OCI-LY7 (cell line): ENCODE data around the gene WDR5B. TPM values are rescaled to one million over a fixed set of nuclear protein-coding genes. Genes with fewer than 3 reads are reported as not detected.
"Not testable (repeated sequence)": the region's sequence is repeated elsewhere in the genome, so short reads cannot be mapped to it uniquely, and the experiment has no call there.

Experiments used
- BruUV-seq: library from RNA; stranded (reverse); fragments of 400-500 nt; replicated peaks from 2 replicates; lab custom pipeline; 2021; lab: Mats Ljungman, UMichigan
- CTCF ChIA-PET: fragments of 300-600 bp; sonication (Branson Sonifier 250); formaldehyde crosslinking; loops from one replicate; lab custom pipeline; 2022; ENCODE audit warnings: antibody characterized with exemption; ENCODE audit not compliant: unreplicated experiment; lab: Charles Lee
- POLR2A ChIA-PET: fragments of 300-600 bp; sonication (Branson Sonifier 250); formaldehyde crosslinking; loops from one replicate; lab custom pipeline; 2022; ENCODE audit warnings: antibody characterized with exemption; lab: Charles Lee
- DNase-seq: peaks from one replicate; pipeline ENCODE4 v3.0.0-alpha.2; 2015; ENCODE audit warnings: low spot score
- H2AFZ ChIP-seq: fragments of 200-600 bp; sonication (generic), shearing (Covaris generic); 2 replicates; pipeline ENCODE4 v1.6.1; 2014; ENCODE audit warnings: mild to moderate bottlenecking, antibody characterized with exemption, low read length, moderate library complexity
- H3K27ac ChIP-seq: fragments of 200-600 bp; sonication (generic); 2 replicates; pipeline ENCODE4 v1.5.1; 2014; ENCODE audit warnings: mixed run types, low read depth, mild to moderate bottlenecking, moderate library complexity, low read length, inconsistent platforms; ENCODE audit not compliant: poor library complexity, severe bottlenecking
- H3K36me3 ChIP-seq: fragments of 200-600 bp; sonication (generic); 2 replicates; pipeline ENCODE4 v1.6.1; 2014; ENCODE audit warnings: mild to moderate bottlenecking, antibody characterized with exemption, low read length, moderate library complexity, mixed read lengths; ENCODE audit not compliant: insufficient read depth
- H3K4me1 ChIP-seq: fragments of 200-600 bp; sonication (generic); 2 replicates; pipeline ENCODE4 v1.5.1; 2014; ENCODE audit warnings: mild to moderate bottlenecking, low read length; ENCODE audit not compliant: insufficient read depth, poor library complexity, severe bottlenecking
- H3K4me2 ChIP-seq: fragments of 200-600 bp; sonication (generic); 2 replicates; pipeline ENCODE4 v1.6.1; 2014; ENCODE audit warnings: mild to moderate bottlenecking, low read length
- H3K4me3 ChIP-seq: fragments of 200-600 bp; sonication (generic); 2 replicates; pipeline ENCODE4 v1.5.1; 2014; ENCODE audit warnings: mild to moderate bottlenecking, low read depth, low read length; ENCODE audit not compliant: poor library complexity, severe bottlenecking
- H3K79me2 ChIP-seq: fragments of 200-600 bp; sonication (generic); 2 replicates; pipeline ENCODE4 v1.6.1; 2016; ENCODE audit warnings: low read depth, mild to moderate bottlenecking, low read length, moderate library complexity, mixed read lengths; ENCODE audit not compliant: insufficient read depth
- H3K9me2 ChIP-seq: fragments of 200-600 bp; sonication (generic); 2 replicates; pipeline ENCODE4 v1.6.1; 2016; ENCODE audit warnings: mild to moderate bottlenecking, low read length, mixed read lengths; ENCODE audit not compliant: insufficient read depth
- H3K9me3 ChIP-seq: fragments of 200-600 bp; sonication (generic); 2 replicates; pipeline ENCODE4 v1.6.1; 2014; ENCODE audit warnings: mild to moderate bottlenecking, mixed run types, low read length, mixed read lengths
- H4K20me1 ChIP-seq: fragments of 200-600 bp; sonication (generic); 2 replicates; pipeline ENCODE4 v1.6.1; 2014; ENCODE audit warnings: mild to moderate bottlenecking, antibody characterized with exemption, low read length, moderate library complexity, mixed read lengths; ENCODE audit not compliant: insufficient read depth
- EZH2phosphoT487 ChIP-seq: fragments of 200-600 bp; sonication (generic); IDR thresholded peaks from 2 replicates; pipeline ENCODE4 v1.6.1; 2018; ENCODE audit warnings: low read depth, borderline replicate concordance, mild to moderate bottlenecking, mixed run types, antibody characterized with exemption, low read length, moderate library complexity, mixed read lengths
- intact Hi-C: fragments of 100-400 bp; cut with micrococcal nuclease; formaldehyde crosslinking; loops from one replicate; pipeline ENCODE4 v1.10.0; 2022; ENCODE audit not compliant: unreplicated experiment
- total RNA-seq, 2 experiments: library from RNA; depleted of rRNA in 1 of 2; stranded (reverse); fragments of >200 nt in 1 of 2; shearing (Covaris generic) in 1 of 2; gene quantifications; 2 replicates each; pipeline ENCODE4 v1.2.3, GENCODE V29; 2014 to 2022
- TF ChIP-seq, protein P1 (sequence below): fragments of 200-600 bp; sonication (generic); conservative IDR thresholded peaks from 2 replicates; pipeline ENCODE4 v1.5.1; 2014; ENCODE audit warnings: mild to moderate bottlenecking, antibody characterized with exemption, low read length, moderate library complexity, mixed read lengths

Gene WDR5B
- total RNA-seq, 2 experiments from 2014 or later = 6.3 to 8.3 TPM

- peaks cover 78% of the 10 kb centered on the region for H3K79me2 ChIP-seq
- peaks cover 34% of the 10 kb centered on the region for H3K4me1 ChIP-seq
- DNase-seq = no peak
- H3K4me3 ChIP-seq = no peak overlapping the region
- H3K9me3 ChIP-seq = no peaks in the 10 kb centered on the region
- H3K4me2 ChIP-seq = no peak overlapping the region
- no TSS peak for BruUV-seq
- peaks cover 57% of the 10 kb centered on the region for H3K36me3 ChIP-seq
- no peaks in the 10 kb centered on the region for H3K9me2 ChIP-seq
- no peak overlapping the region for H3K27ac ChIP-seq
- no peak overlapping the region for H2AFZ ChIP-seq
- H4K20me1 ChIP-seq = peaks cover 4% of the 10 kb centered on the region; the same call in 1 of the 2 replicates
- intact Hi-C loops = no loop called here
- no peak for TF ChIP-seq EZH2phosphoT487
- TF ChIP-seq, protein P1, sequence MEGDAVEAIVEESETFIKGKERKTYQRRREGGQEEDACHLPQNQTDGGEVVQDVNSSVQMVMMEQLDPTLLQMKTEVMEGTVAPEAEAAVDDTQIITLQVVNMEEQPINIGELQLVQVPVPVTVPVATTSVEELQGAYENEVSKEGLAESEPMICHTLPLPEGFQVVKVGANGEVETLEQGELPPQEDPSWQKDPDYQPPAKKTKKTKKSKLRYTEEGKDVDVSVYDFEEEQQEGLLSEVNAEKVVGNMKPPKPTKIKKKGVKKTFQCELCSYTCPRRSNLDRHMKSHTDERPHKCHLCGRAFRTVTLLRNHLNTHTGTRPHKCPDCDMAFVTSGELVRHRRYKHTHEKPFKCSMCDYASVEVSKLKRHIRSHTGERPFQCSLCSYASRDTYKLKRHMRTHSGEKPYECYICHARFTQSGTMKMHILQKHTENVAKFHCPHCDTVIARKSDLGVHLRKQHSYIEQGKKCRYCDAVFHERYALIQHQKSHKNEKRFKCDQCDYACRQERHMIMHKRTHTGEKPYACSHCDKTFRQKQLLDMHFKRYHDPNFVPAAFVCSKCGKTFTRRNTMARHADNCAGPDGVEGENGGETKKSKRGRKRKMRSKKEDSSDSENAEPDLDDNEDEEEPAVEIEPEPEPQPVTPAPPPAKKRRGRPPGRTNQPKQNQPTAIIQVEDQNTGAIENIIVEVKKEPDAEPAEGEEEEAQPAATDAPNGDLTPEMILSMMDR = no peak
- ChIA-PET POLR2A (no interaction called here), CTCF (no interaction called here)
Observed at GRCh38 chr3:122377975-122378374, 37.9 kb downstream of the WDR5B start.

- Histone ChIP-seq H4K20me1 (no peaks in the 10 kb centered on the region), H2AFZ (no peak overlapping the region), H3K27ac (no peak overlapping the region), H3K9me2 (no peaks in the 10 kb centered on the region), H3K36me3 (peaks cover 66% of the 10 kb centered on the region), H3K9me3 (no peaks in the 10 kb centered on the region), H3K4me1 (peaks cover 3% of the 10 kb centered on the region), H3K4me2 (no peak overlapping the region), H3K4me3 (no peak overlapping the region), H3K79me2 (peaks cover 39% of the 10 kb centered on the region; the same call in 1 of the 2 replicates)
- no TSS peak for BruUV-seq
- TF ChIP-seq, protein P1 = no peak
- TF ChIP-seq EZH2phosphoT487 = no peak
- intact Hi-C loops = no loop called here
- DNase-seq = no peak
- CTCF ChIA-PET = no interaction called here
- POLR2A ChIA-PET = interaction anchor here (1.9 kb wide), 1 partner anchor 11 kb away, joined by 4 read pairs; the partner anchor contains the start of gene FAM162A
Observed at GRCh38 chr3:122374034-122374433, 41.8 kb downstream of the WDR5B start.

DNA sequence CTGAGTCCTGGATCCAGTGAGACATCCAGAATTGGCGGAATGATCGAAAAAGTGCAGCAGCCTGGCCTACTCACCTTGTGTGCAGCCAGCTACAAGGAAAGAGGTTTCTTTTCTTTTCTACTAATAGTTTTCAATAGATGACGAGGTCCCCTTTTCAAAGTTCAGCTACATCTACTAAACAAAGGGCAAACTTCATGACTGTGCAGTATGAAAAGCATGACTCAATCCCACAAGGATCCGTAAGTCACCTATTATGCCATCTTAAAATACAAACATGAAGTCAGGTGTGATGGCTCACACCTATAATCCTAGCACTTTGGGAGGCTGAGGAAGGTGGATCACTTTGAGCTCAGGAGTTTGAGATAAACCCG lies 49.5 kb downstream of the WDR5B start:
- H3K9me2 ChIP-seq = no peaks in the 10 kb centered on the region
- no TSS peak for BruUV-seq
- H3K4me3 ChIP-seq = no peak overlapping the region
- no peaks in the 10 kb centered on the region for H4K20me1 ChIP-seq
- H3K4me1 ChIP-seq = no peaks in the 10 kb centered on the region
- no peaks in the 10 kb centered on the region for H3K79me2 ChIP-seq
- no peak overlapping the region for H3K4me2 ChIP-seq
- H3K27ac ChIP-seq = no peak overlapping the region
- no peaks in the 10 kb centered on the region for H3K9me3 ChIP-seq
- no peak for DNase-seq
- H3K36me3 ChIP-seq = peaks cover 95% of the 10 kb centered on the region
- TF ChIP-seq, protein P1 = no peak
- TF ChIP-seq EZH2phosphoT487 = no peak
- CTCF ChIA-PET = no interaction called here
- intact Hi-C loops = no loop called here
- no peak overlapping the region for H2AFZ ChIP-seq
- POLR2A ChIA-PET = interaction anchor here (0.7 to 1.9 kb wide), 2 partner anchors 19 to 516 kb away, joined by 4 read pairs; no protein-coding TSS in a partner anchor

DNA sequence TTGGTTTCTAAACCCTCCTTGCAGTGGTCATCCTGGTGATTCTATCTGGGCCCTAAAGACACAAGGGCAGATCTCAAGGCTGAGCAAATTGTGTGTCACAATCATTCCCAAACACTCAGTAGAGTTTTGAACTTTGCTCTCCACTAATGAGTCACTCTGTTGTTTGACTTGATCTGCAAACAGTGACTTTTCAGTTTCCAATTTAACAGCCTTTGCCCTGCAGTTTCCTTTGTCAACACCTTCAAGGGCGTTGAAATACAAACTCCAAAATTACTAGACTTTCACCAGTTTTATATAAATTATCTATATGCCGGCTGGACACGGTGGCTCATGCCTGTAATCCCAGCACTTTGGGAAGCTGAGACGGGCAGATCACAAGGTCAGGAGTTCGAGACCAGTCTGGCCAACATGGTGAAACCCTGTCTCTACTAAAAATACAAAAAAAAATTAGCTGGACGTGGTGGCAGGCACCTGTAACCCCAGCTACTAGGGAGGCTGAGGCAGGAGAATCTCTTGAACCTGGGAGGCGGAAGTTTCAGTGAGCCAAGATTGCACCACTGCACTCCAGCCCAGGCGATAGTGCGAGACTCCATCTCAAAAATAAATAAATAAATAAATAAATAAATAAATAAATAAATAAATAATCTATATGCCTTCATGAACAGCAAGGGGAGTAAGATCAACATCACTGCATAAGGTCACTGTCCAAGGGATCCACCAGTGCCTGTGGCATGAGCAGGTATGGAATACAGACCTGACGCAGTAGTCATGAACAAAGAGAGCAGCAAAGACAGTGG lies 50.1 kb downstream of the WDR5B start:
- H4K20me1 ChIP-seq, DNase-seq, H3K4me1 ChIP-seq, H3K79me2 ChIP-seq, H3K9me3 ChIP-seq, intact Hi-C loops, H3K4me3 ChIP-seq, H2AFZ ChIP-seq, H3K9me2 ChIP-seq, BruUV-seq, H3K27ac ChIP-seq, CTCF ChIA-PET, H3K4me2 ChIP-seq: not testable (repeated sequence)
- peaks cover 95% of the 10 kb centered on the region for H3K36me3 ChIP-seq
- POLR2A ChIA-PET = interaction anchor here (0.6 to 1.9 kb wide), 2 partner anchors 20 to 409 kb away, joined by 3 to 4 read pairs; no protein-coding TSS in a partner anchor
